ENCODE data around the gene YARS1.

YARS1 gene

GRCh38 chr1:32858136-32858535 is 41.0 kb upstream of the YARS1 start:
- Histone ChIP-seq H3K27me3 (ENCODE audit: control insufficient read depth in 2 of 2, insufficient read depth in 2 of 2, low read length in 2 of 2) (no peaks in the 10 kb centered on the region), H3K9me3 (ENCODE audit: control insufficient read depth in 2 of 2, low read length in 2 of 2) (no peaks in the 10 kb centered on the region), H3K27ac (ENCODE audit: low read depth in 2 of 2, low read length in 2 of 2) (no peak overlapping the region), H3K36me3 (ENCODE audit: control insufficient read depth in 2 of 2, insufficient read depth in 2 of 2, low read length in 2 of 2) (peaks cover 17 to 52% of the 10 kb centered on the region in 2 donors), H3K9ac (ENCODE audit: low read depth in 1 of 2, low read length in 2 of 2) (no peak overlapping the region), H3K4me3 (ENCODE audit: low read length in 2 of 2) (no peak overlapping the region), H3K4me1 (ENCODE audit: control insufficient read depth in 2 of 2, insufficient read depth in 2 of 2, low read length in 2 of 2) (peaks cover 0 to 2% of the 10 kb centered on the region in 2 donors)

GRCh38 chr1:32855861-32856617 is 38.9 kb upstream of the YARS1 start:
- no peaks in the 10 kb centered on the region for H3K9me3 ChIP-seq (ENCODE audit: control insufficient read depth in 2 of 2, low read length in 2 of 2)
- no peaks in the 10 kb centered on the region for H3K27me3 ChIP-seq (ENCODE audit: control insufficient read depth in 2 of 2, insufficient read depth in 2 of 2, low read length in 2 of 2)
- peaks cover 15 to 57% of the 10 kb centered on the region in 2 donors for H3K36me3 ChIP-seq (ENCODE audit: control insufficient read depth in 2 of 2, insufficient read depth in 2 of 2, low read length in 2 of 2)
- H3K27ac ChIP-seq (ENCODE audit: low read depth in 2 of 2, low read length in 2 of 2), result no peak overlapping the region
- no peak overlapping the region for H3K4me3 ChIP-seq (ENCODE audit: low read length in 2 of 2)
- no peak overlapping the region for H3K9ac ChIP-seq (ENCODE audit: low read depth in 1 of 2, low read length in 2 of 2)
- peaks cover 0 to 2% of the 10 kb centered on the region in 2 donors for H3K4me1 ChIP-seq (ENCODE audit: control insufficient read depth in 2 of 2, insufficient read depth in 2 of 2, low read length in 2 of 2)

- Histone ChIP-seq H3K4me1 (ENCODE audit: control insufficient read depth in 2 of 2, insufficient read depth in 2 of 2, low read length in 2 of 2) (no peaks in the 10 kb centered on the region), H3K9ac (ENCODE audit: low read depth in 1 of 2, low read length in 2 of 2) (no peak overlapping the region), H3K36me3 (ENCODE audit: control insufficient read depth in 2 of 2, insufficient read depth in 2 of 2, low read length in 2 of 2) (peaks cover 7 to 30% of the 10 kb centered on the region in 2 donors), H3K4me3 (ENCODE audit: low read length in 2 of 2) (no peak overlapping the region), H3K27me3 (ENCODE audit: control insufficient read depth in 2 of 2, insufficient read depth in 2 of 2, low read length in 2 of 2) (no peaks in the 10 kb centered on the region), H3K9me3 (ENCODE audit: control insufficient read depth in 2 of 2, low read length in 2 of 2) (no peaks in the 10 kb centered on the region), H3K27ac (ENCODE audit: low read depth in 2 of 2, low read length in 2 of 2) (no peak overlapping the region)
Observed at GRCh38 chr1:32848354-32849063, 31.4 kb upstream of the YARS1 start.

- Histone ChIP-seq H3K27ac (ENCODE audit: low read depth in 2 of 2, low read length in 2 of 2) (no peak overlapping the region), H3K4me3 (ENCODE audit: low read length in 2 of 2) (no peak overlapping the region), H3K4me1 (ENCODE audit: control insufficient read depth in 2 of 2, insufficient read depth in 2 of 2, low read length in 2 of 2) (no peaks in the 10 kb centered on the region), H3K9ac (ENCODE audit: low read depth in 1 of 2, low read length in 2 of 2) (no peak overlapping the region), H3K9me3 (ENCODE audit: control insufficient read depth in 2 of 2, low read length in 2 of 2) (no peaks in the 10 kb centered on the region), H3K36me3 (ENCODE audit: control insufficient read depth in 2 of 2, insufficient read depth in 2 of 2, low read length in 2 of 2) (peaks cover 33 to 62% of the 10 kb centered on the region in 2 donors), H3K27me3 (ENCODE audit: control insufficient read depth in 2 of 2, insufficient read depth in 2 of 2, low read length in 2 of 2) (no peaks in the 10 kb centered on the region)
Observed at GRCh38 chr1:32831878-32832277, 14.7 kb upstream of the YARS1 start.

GRCh38 chr1:32830092-32830852 is 13.1 kb upstream of the YARS1 start:
- Histone ChIP-seq H3K4me3 (ENCODE audit: low read length in 2 of 2) (no peak overlapping the region), H3K27me3 (ENCODE audit: control insufficient read depth in 2 of 2, insufficient read depth in 2 of 2, low read length in 2 of 2) (no peaks in the 10 kb centered on the region), H3K36me3 (ENCODE audit: control insufficient read depth in 2 of 2, insufficient read depth in 2 of 2, low read length in 2 of 2) (peaks cover 45 to 69% of the 10 kb centered on the region in 2 donors), H3K9me3 (ENCODE audit: control insufficient read depth in 2 of 2, low read length in 2 of 2) (no peaks in the 10 kb centered on the region), H3K4me1 (ENCODE audit: control insufficient read depth in 2 of 2, insufficient read depth in 2 of 2, low read length in 2 of 2) (no peaks in the 10 kb centered on the region), H3K27ac (ENCODE audit: low read depth in 2 of 2, low read length in 2 of 2) (no peak overlapping the region), H3K9ac (ENCODE audit: low read depth in 1 of 2, low read length in 2 of 2) (no peak overlapping the region)

- H3K27me3 ChIP-seq (ENCODE audit: control insufficient read depth in 2 of 2, insufficient read depth in 2 of 2, low read length in 2 of 2), result no peaks in the 10 kb centered on the region
- no peaks in the 10 kb centered on the region for H3K4me1 ChIP-seq (ENCODE audit: control insufficient read depth in 2 of 2, insufficient read depth in 2 of 2, low read length in 2 of 2)
- no peak overlapping the region for H3K9ac ChIP-seq (ENCODE audit: low read depth in 1 of 2, low read length in 2 of 2)
- H3K9me3 ChIP-seq (ENCODE audit: control insufficient read depth in 2 of 2, low read length in 2 of 2), result no peaks in the 10 kb centered on the region
- peaks cover 45 to 63% of the 10 kb centered on the region in 2 donors for H3K36me3 ChIP-seq (ENCODE audit: control insufficient read depth in 2 of 2, insufficient read depth in 2 of 2, low read length in 2 of 2)
- H3K27ac ChIP-seq (ENCODE audit: low read depth in 2 of 2, low read length in 2 of 2), result no peak overlapping the region
- H3K4me3 ChIP-seq (ENCODE audit: low read length in 2 of 2), result no peak overlapping the region
Observed at GRCh38 chr1:32828341-32828740, 11.2 kb upstream of the YARS1 start.

- no peak overlapping the region for H3K27ac ChIP-seq (ENCODE audit: low read depth in 2 of 2, low read length in 2 of 2)
- H3K36me3 ChIP-seq (ENCODE audit: control insufficient read depth in 2 of 2, insufficient read depth in 2 of 2, low read length in 2 of 2), result peaks cover 30 to 37% of the 10 kb centered on the region in 2 donors
- no peak overlapping the region for H3K9ac ChIP-seq (ENCODE audit: low read depth in 1 of 2, low read length in 2 of 2)
- H3K9me3 ChIP-seq (ENCODE audit: control insufficient read depth in 2 of 2, low read length in 2 of 2), result no peaks in the 10 kb centered on the region
- no peak overlapping the region for H3K4me3 ChIP-seq (ENCODE audit: low read length in 2 of 2)
- H3K27me3 ChIP-seq (ENCODE audit: control insufficient read depth in 2 of 2, insufficient read depth in 2 of 2, low read length in 2 of 2), result no peaks in the 10 kb centered on the region
- no peaks in the 10 kb centered on the region for H3K4me1 ChIP-seq (ENCODE audit: control insufficient read depth in 2 of 2, insufficient read depth in 2 of 2, low read length in 2 of 2)
Observed at GRCh38 chr1:32825181-32825580, 8.0 kb upstream of the YARS1 start.

GRCh38 chr1:32818804-32819541 is 1.8 kb upstream of the YARS1 start:
- H3K27ac ChIP-seq (ENCODE audit: low read depth in 2 of 2, low read length in 2 of 2), result peak overlapping the region; percentile 94 to 97
- H3K4me3 ChIP-seq (ENCODE audit: low read length in 2 of 2), result peak overlapping the region; percentile 97
- peak overlapping the region; percentile 89 to 93 for H3K9ac ChIP-seq (ENCODE audit: low read depth in 1 of 2, low read length in 2 of 2)
- peaks cover 22 to 24% of the 10 kb centered on the region in 2 donors for H3K4me1 ChIP-seq (ENCODE audit: control insufficient read depth in 2 of 2, insufficient read depth in 2 of 2, low read length in 2 of 2)
- H3K36me3 ChIP-seq (ENCODE audit: control insufficient read depth in 2 of 2, insufficient read depth in 2 of 2, low read length in 2 of 2), result no peaks in the 10 kb centered on the region
- no peaks in the 10 kb centered on the region for H3K27me3 ChIP-seq (ENCODE audit: control insufficient read depth in 2 of 2, insufficient read depth in 2 of 2, low read length in 2 of 2)
- H3K9me3 ChIP-seq (ENCODE audit: control insufficient read depth in 2 of 2, low read length in 2 of 2), result no peaks in the 10 kb centered on the region

- H3K27ac ChIP-seq (ENCODE audit: low read depth in 2 of 2, low read length in 2 of 2), result peak overlapping the region; percentile 94 to 97
- peaks cover 22 to 24% of the 10 kb centered on the region in 2 donors for H3K4me1 ChIP-seq (ENCODE audit: control insufficient read depth in 2 of 2, insufficient read depth in 2 of 2, low read length in 2 of 2)
- H3K9ac ChIP-seq (ENCODE audit: low read depth in 1 of 2, low read length in 2 of 2), result peak overlapping the region; percentile 89 to 93
- H3K27me3 ChIP-seq (ENCODE audit: control insufficient read depth in 2 of 2, insufficient read depth in 2 of 2, low read length in 2 of 2), result no peaks in the 10 kb centered on the region
- H3K36me3 ChIP-seq (ENCODE audit: control insufficient read depth in 2 of 2, insufficient read depth in 2 of 2, low read length in 2 of 2), result no peaks in the 10 kb centered on the region
- H3K4me3 ChIP-seq (ENCODE audit: low read length in 2 of 2), result peak overlapping the region; percentile 97
- H3K9me3 ChIP-seq (ENCODE audit: control insufficient read depth in 2 of 2, low read length in 2 of 2), result no peaks in the 10 kb centered on the region
Observed at GRCh38 chr1:32817815-32818786, 943 bp upstream of the YARS1 start.
